HCT116 (cell line): ENCODE measurements around the gene TUT4. TPM values are rescaled to one million over a fixed set of nuclear protein-coding genes. Genes with fewer than 3 reads are reported as not detected.

ENCODE experiments used
- ATAC-seq: fragments of 200-7000 bp; cut with Tn5 transposase; 2 replicates; pipeline ENCODE4 v1.9.1; 2020; ENCODE audit warnings: mild to moderate bottlenecking, moderate library complexity
- BruUV-seq: library from RNA; stranded (reverse); fragments of 400-500 nt; replicated peaks from 2 replicates; lab custom pipeline; 2021; lab: Mats Ljungman, UMichigan
- CTCF ChIA-PET: fragments of 300-600 bp; sonication (Branson Sonifier 250); formaldehyde crosslinking; loops from one replicate; lab custom pipeline; 2021; ENCODE audit warnings: antibody characterized with exemption; lab: Charles Lee
- POLR2A ChIA-PET: fragments of 300-600, 350-600 bp; sonication (Branson Sonifier 250); formaldehyde crosslinking; loops from one replicate; lab custom pipeline; 2021; ENCODE audit warnings: antibody characterized with exemption; lab: Charles Lee
- RAD21 ChIA-PET, 2 experiments: fragments of 300-600 bp; sonication (Branson Sonifier 250); formaldehyde crosslinking; loops; one replicate each; lab custom pipeline; 2023; ENCODE audit warnings: low total read pairs in 2 of 2; ENCODE audit not compliant: uncharacterized antibody in 2 of 2, unreplicated experiment in 2 of 2, low non-redundant PET in 1 of 2; lab: Charles Lee
- DNase-seq: peaks from one replicate; pipeline ENCODE4 v3.0.0-alpha.2; 2010; ENCODE audit warnings: low read depth, low spot score
- H2AFZ ChIP-seq: fragments of 200-600 bp; shearing (Covaris generic), sonication (generic); 2 replicates; pipeline ENCODE4 v1.6.1; 2017; ENCODE audit warnings: low read depth, mixed run types, mixed read lengths, antibody characterized with exemption, low read length; ENCODE audit not compliant: poor library complexity, severe bottlenecking
- H3K27ac ChIP-seq: 2 replicates; pipeline ENCODE4 v1.5.1; 2012; ENCODE audit warnings: low read depth, low read length
- H3K27me3 ChIP-seq: fragments of 200-600 bp; sonication (generic); 2 replicates; pipeline ENCODE4 v1.6.1; 2016; ENCODE audit warnings: mixed run types, low read length, mixed read lengths; ENCODE audit not compliant: insufficient read depth
- H3K36me3 ChIP-seq, 2 experiments: fragments of 200-500 bp in 1 of 2; fragments of 200-600 bp in 1 of 2; sonication (Bioruptor generic) in 1 of 2; sonication (generic) in 1 of 2; 2 replicates each; pipeline versions ENCODE4 v1.5.1 to v1.6.1; 2014 to 2016; ENCODE audit warnings: low read length in 2 of 2, inconsistent platforms in 1 of 2, mixed read lengths in 1 of 2, mixed run types in 1 of 2; ENCODE audit not compliant: insufficient read depth in 2 of 2, control insufficient read depth in 1 of 2
- H3K4me1 ChIP-seq, 2 experiments: fragments of 200-600 bp in 1 of 2; sonication (generic) in 1 of 2; 2 replicates each; pipeline versions ENCODE4 v1.5.1 to v1.6.1; 2012 to 2017; ENCODE audit warnings: low read length in 2 of 2, inconsistent platforms in 1 of 2, mild to moderate bottlenecking in 1 of 2, mixed read lengths in 1 of 2, mixed run types in 1 of 2, moderate library complexity in 1 of 2; ENCODE audit not compliant: insufficient read depth in 2 of 2, control insufficient read depth in 1 of 2
- H3K4me2 ChIP-seq: fragments of 200-600 bp; sonication (generic); 2 replicates; pipeline ENCODE4 v1.6.1; 2017; ENCODE audit warnings: mixed run types, low read length, mixed read lengths
- H3K4me3 ChIP-seq, 2 experiments: fragments of 200-600 bp in 1 of 2; sonication (generic) in 1 of 2; replicated peaks in 1 of 2; 2 replicates each; pipeline ENCODE4 v1.5.1; 2011 to 2016; ENCODE audit warnings: low read length in 2 of 2, control low read depth in 1 of 2, low read depth in 1 of 2, mild to moderate bottlenecking in 1 of 2, mixed read lengths in 1 of 2, mixed run types in 1 of 2
- H3K79me2 ChIP-seq: fragments of 200-600 bp; sonication (generic); 2 replicates; pipeline ENCODE4 v1.6.1; 2017; ENCODE audit warnings: mild to moderate bottlenecking, mixed run types, low read length, moderate library complexity, mixed read lengths; ENCODE audit not compliant: insufficient read depth
- H3K9ac ChIP-seq: fragments of 200-600 bp; sonication (generic); 2 replicates; pipeline ENCODE4 v1.6.1; 2016; ENCODE audit warnings: low read length, mixed read lengths
- H3K9me2 ChIP-seq: fragments of 200-600 bp; sonication (generic), shearing (Covaris generic); 2 replicates; pipeline ENCODE4 v1.6.1; 2017; ENCODE audit warnings: mixed run types, mild to moderate bottlenecking, moderate library complexity; ENCODE audit not compliant: insufficient read depth
- H3K9me3 ChIP-seq, 2 experiments: fragments of 200-500 bp in 1 of 2; fragments of 200-600 bp in 1 of 2; sonication (Bioruptor generic) in 1 of 2; sonication (generic) in 1 of 2; 2 replicates each; pipeline ENCODE4 v1.6.1; 2014 to 2017; ENCODE audit warnings: low read length in 2 of 2, mixed read lengths in 2 of 2, inconsistent platforms in 1 of 2, low read depth in 1 of 2, mild to moderate bottlenecking in 1 of 2, mixed run types in 1 of 2, moderate library complexity in 1 of 2; ENCODE audit not compliant: control insufficient read depth in 1 of 2, insufficient read depth in 1 of 2
- H4K20me1 ChIP-seq: fragments of 200-600 bp; sonication (generic), shearing (Covaris generic); 2 replicates; pipeline ENCODE4 v1.6.1; 2017; ENCODE audit warnings: mixed run types, mild to moderate bottlenecking, moderate library complexity; ENCODE audit not compliant: insufficient read depth
- ATF3 ChIP-seq: IDR thresholded peaks from 2 replicates; pipeline ENCODE4 v1.6.1; 2012
- CBX3 ChIP-seq: IDR thresholded peaks from 2 replicates; pipeline ENCODE4 v1.6.1; 2012; ENCODE audit warnings: low read depth
- CEBPB ChIP-seq: IDR thresholded peaks from 2 replicates; pipeline ENCODE4 v1.6.1; 2012; ENCODE audit warnings: low read depth
- EGR1 ChIP-seq: IDR thresholded peaks from 2 replicates; pipeline ENCODE4 v1.6.1; 2012; ENCODE audit warnings: low read depth
- ELF1 ChIP-seq: IDR thresholded peaks from 2 replicates; pipeline ENCODE4 v1.6.1; 2012; ENCODE audit warnings: low read depth, borderline replicate concordance
- EZH2 ChIP-seq: fragments of 200-600 bp; sonication (generic); IDR thresholded peaks from 2 replicates; pipeline ENCODE4 v1.6.1; 2017; ENCODE audit warnings: antibody characterized with exemption, mixed run types
- EZH2phosphoT487 ChIP-seq: fragments of 200-600 bp; IDR thresholded peaks from 2 replicates; pipeline ENCODE4 v1.6.1; 2018; ENCODE audit warnings: antibody characterized with exemption, borderline replicate concordance
- FOSL1 ChIP-seq: IDR thresholded peaks from 2 replicates; pipeline ENCODE4 v1.6.1; 2012; ENCODE audit warnings: low read depth
- JUND ChIP-seq: IDR thresholded peaks from 2 replicates; pipeline ENCODE4 v1.6.1; 2012
- MAX ChIP-seq: IDR thresholded peaks from 2 replicates; pipeline ENCODE4 v1.6.1; 2012
- POLR2A ChIP-seq: IDR thresholded peaks from 2 replicates; pipeline ENCODE4 v1.7.0; 2011; ENCODE audit warnings: borderline replicate concordance; ENCODE audit not compliant: insufficient read depth, insufficient read length; ENCODE audit errors: extremely low read depth
- POLR2AphosphoS5 ChIP-seq: IDR thresholded peaks from 2 replicates; pipeline ENCODE4 v1.6.1; 2011; ENCODE audit warnings: mild to moderate bottlenecking, low read depth, low read length, moderate library complexity
- RAD21 ChIP-seq: IDR thresholded peaks from 2 replicates; pipeline ENCODE4 v1.6.1; 2012; ENCODE audit warnings: low read depth, mild to moderate bottlenecking
- SIN3A ChIP-seq: IDR thresholded peaks from 2 replicates; pipeline ENCODE4 v1.6.1; 2012; ENCODE audit warnings: low read depth
- TCF7L2 ChIP-seq: IDR thresholded peaks from 2 replicates; pipeline ENCODE4 v1.7.0; 2011; ENCODE audit warnings: borderline replicate concordance, inconsistent platforms; ENCODE audit not compliant: insufficient read depth, insufficient read length; ENCODE audit errors: extremely low read depth
- ZFX ChIP-seq: fragments of 450-650 bp; IDR thresholded peaks from 2 replicates; pipeline ENCODE4 v1.6.1; 2017
- ZNF274 ChIP-seq: fragments of 200-500 bp; sonication (Bioruptor generic); IDR thresholded peaks from 2 replicates; pipeline ENCODE4 v1.6.1; 2014; ENCODE audit warnings: mild to moderate bottlenecking, low read depth, low read length, inconsistent platforms
- intact Hi-C: fragments of 100-400 bp; cut with micrococcal nuclease; formaldehyde crosslinking; loops from 2 replicates; pipeline ENCODE4 v1.10.0; 2022
- total RNA-seq: library from RNA; stranded (reverse); gene quantifications from one replicate; pipeline ENCODE4 v1.2.1, GENCODE V29; 2021; ENCODE audit not compliant: unreplicated experiment

Gene TUT4
- total RNA-seq, 1 experiment from 2014 or later, result 50.0 TPM

- ChIA-PET CTCF (no interaction called here), POLR2A (no interaction called here), RAD21 (no interaction called here)
- Histone ChIP-seq H3K4me3 (no peak overlapping the region), H2AFZ (no peak overlapping the region), H3K27me3 (no peaks in the 10 kb centered on the region), H3K9me2 (no peaks in the 10 kb centered on the region), H3K27ac (no peak overlapping the region), H3K79me2 (no peaks in the 10 kb centered on the region), H4K20me1 (no peaks in the 10 kb centered on the region), H3K9me3 (no peaks in the 10 kb centered on the region), H3K36me3 (peaks cover 55 to 60% of the 10 kb centered on the region in 2 experiments; a peak in 3 of 4 replicates), H3K4me1 (no peaks in the 10 kb centered on the region), H3K9ac (no peak overlapping the region), H3K4me2 (no peak overlapping the region)
- intact Hi-C loops, result no loop called here
- BruUV-seq, result no TSS peak
- ATAC-seq (no peak), DNase-seq (no peak)
- TF ChIP-seq EZH2phosphoT487, result no peak
These were observed 136.1 kb downstream of the TUT4 start for GRCh38 chr1:52416811-52417210.

- BruUV-seq, result no TSS peak
- intact Hi-C loops, result no loop called here
- no peak overlapping the region for H3K4me3 ChIP-seq
- no peaks in the 10 kb centered on the region for H4K20me1 ChIP-seq
- H3K4me2 ChIP-seq, result no peak overlapping the region
- TF ChIP-seq ELF1 (no peak), ZNF274 (no peak), POLR2A (no peak), CEBPB (no peak), SIN3A (no peak), JUND (no peak), ZFX (no peak), CBX3 (no peak), EZH2phosphoT487 (no peak), MAX (no peak), RAD21 (no peak), TCF7L2 (no peak), ATF3 (no peak), EZH2 (no peak), POLR2AphosphoS5 (no peak), FOSL1 (no peak), EGR1 (no peak)
- no peak overlapping the region for H3K9ac ChIP-seq
- H3K27me3 ChIP-seq, result no peaks in the 10 kb centered on the region
- no peak for ATAC-seq
- no peaks in the 10 kb centered on the region for H3K9me3 ChIP-seq
- H2AFZ ChIP-seq, result no peak overlapping the region
- H3K36me3 ChIP-seq, result peaks cover 56 to 68% of the 10 kb centered on the region in 2 experiments; a peak in 3 of 4 replicates
- CTCF ChIA-PET, result no interaction called here
- no peaks in the 10 kb centered on the region for H3K4me1 ChIP-seq
- RAD21 ChIA-PET, result no interaction called here
- no peaks in the 10 kb centered on the region for H3K79me2 ChIP-seq
- no peak overlapping the region for H3K27ac ChIP-seq
- DNase-seq, result no peak
- H3K9me2 ChIP-seq, result no peaks in the 10 kb centered on the region
- POLR2A ChIA-PET, result no interaction called here
These were observed 137.9 kb downstream of the TUT4 start for GRCh38 chr1:52414942-52415341.
